Thoracic aorta (tissue), 2 donors: Measurements from ENCODE around the gene TRPM2. TPM values are rescaled to one million over a fixed set of nuclear protein-coding genes. Genes with fewer than 3 reads are reported as not detected.

Experiments
- ATAC-seq: fragments of 150-250 bp; one replicate; pipeline ENCODE4 v1.8.0; 2017; ENCODE audit warnings: low read depth; ENCODE audit not compliant: insufficient number of reproducible peaks, low FRiP score
- DNase-seq: peaks from one replicate; pipeline ENCODE4 v3.0.0-alpha.2; 2020; ENCODE audit warnings: low spot score
- H3K27ac ChIP-seq, 2 donors: fragments of 200-600 bp; sonication (generic); 1 replicate in 1 of 2; 2 replicates in 1 of 2; pipeline ENCODE4 v1.5.1; 2016; ENCODE audit warnings: mild to moderate bottlenecking in 2 of 2, moderate library complexity in 2 of 2
- H3K27me3 ChIP-seq: fragments of 200-600 bp; sonication (generic); replicated peaks from 2 replicates; pipeline ENCODE4 v1.6.0; 2016; ENCODE audit warnings: mild to moderate bottlenecking; ENCODE audit not compliant: insufficient read depth
- H3K36me3 ChIP-seq: fragments of 200-600 bp; sonication (generic); one replicate; pipeline ENCODE4 v1.5.1; 2016
- H3K4me1 ChIP-seq, 2 donors: fragments of 200-600 bp; sonication (generic); 1 replicate in 1 of 2; 2 replicates in 1 of 2; pipeline versions ENCODE4 v1.5.1 to v1.6.0; 2016; ENCODE audit warnings: low read depth in 2 of 2, mild to moderate bottlenecking in 1 of 2; ENCODE audit not compliant: control insufficient read depth in 1 of 2
- H3K4me3 ChIP-seq: fragments of 200-600 bp; sonication (generic); 2 replicates; pipeline ENCODE4 v1.5.1; 2016; ENCODE audit warnings: mild to moderate bottlenecking
- H3K9me3 ChIP-seq: fragments of 200-600 bp; sonication (generic); 2 replicates; pipeline ENCODE4 v1.5.1; 2016
- CTCF ChIP-seq: fragments of 200-600 bp; sonication (generic); IDR thresholded peaks from one replicate; pipeline ENCODE4 v1.5.1; 2019; ENCODE audit warnings: antibody characterized with exemption
- total RNA-seq, 2 donors: library from RNA; depleted of rRNA; stranded (reverse); fragments of >200 nt; gene quantifications; one replicate each; pipeline versions ENCODE4 v1.1.0 to v1.2.3, GENCODE V29; 2016

Gene TRPM2
- total RNA-seq, 2 donors from 2014 or later: 10.4 to 12.9 TPM

GRCh38 chr21:44487831-44488230 lies 134.4 kb downstream of the TRPM2 start:
- Histone ChIP-seq H3K4me3 (no peak overlapping the region), H3K36me3 (no peaks in the 10 kb centered on the region), H3K9me3 (peaks cover 8% of the 10 kb centered on the region), H3K27me3 (no peaks in the 10 kb centered on the region), H3K4me1 (no peaks in the 10 kb centered on the region), H3K27ac (no peak overlapping the region)
- TF ChIP-seq CTCF: no peak
- ATAC-seq (no peak), DNase-seq (no peak)

GRCh38 chr21:44489962-44490361 lies 136.5 kb downstream of the TRPM2 start:
- Histone ChIP-seq H3K27ac (no peak overlapping the region), H3K4me3 (no peak overlapping the region), H3K36me3 (no peaks in the 10 kb centered on the region), H3K9me3 (peaks cover 19% of the 10 kb centered on the region), H3K27me3 (no peaks in the 10 kb centered on the region), H3K4me1 (no peaks in the 10 kb centered on the region)
- TF ChIP-seq CTCF: no peak
- ATAC-seq (no peak), DNase-seq (no peak)

GRCh38 chr21:44490405-44490804 lies 137.0 kb downstream of the TRPM2 start:
- no peak for ATAC-seq
- TF ChIP-seq CTCF: no peak
- H3K4me1 ChIP-seq: no peaks in the 10 kb centered on the region

GRCh38 chr21:44490816-44491215 lies 137.4 kb downstream of the TRPM2 start:
- Histone ChIP-seq H3K36me3 (no peaks in the 10 kb centered on the region), H3K4me1 (no peaks in the 10 kb centered on the region), H3K27ac (no peak overlapping the region), H3K27me3 (no peaks in the 10 kb centered on the region), H3K4me3 (no peak overlapping the region), H3K9me3 (peaks cover 19% of the 10 kb centered on the region)
- no peak for TF ChIP-seq CTCF
- ATAC-seq (no peak), DNase-seq (no peak)

More at GRCh38 chr21:44490405-44490804, 137.0 kb downstream of the TRPM2 start:
- no peaks in the 10 kb centered on the region for H3K36me3 ChIP-seq
- no peak overlapping the region for H3K4me3 ChIP-seq
- no peak overlapping the region for H3K27ac ChIP-seq
- peaks cover 19% of the 10 kb centered on the region for H3K9me3 ChIP-seq
- no peak for DNase-seq
- no peaks in the 10 kb centered on the region for H3K27me3 ChIP-seq

Other genes with a start within 250 kb of the TRPM2 start
- 10 to 100 TPM; 10.9 to 13.0 TPM for gene PWP2, start 246.2 kb upstream of the TRPM2 start, total RNA-seq
- gene GATD3, start 219.9 kb upstream of the TRPM2 start, total RNA-seq: 10 to 100 TPM in 1 of 2 donors, 1 to 10 TPM in 1; 8.6 to 23.4 TPM
- gene ICOSLG, start 112.7 kb upstream of the TRPM2 start, total RNA-seq: 1 to 10 TPM; 2.3 to 4.1 TPM
- gene DNMT3L, start 91.7 kb upstream of the TRPM2 start, total RNA-seq: not detected
- not detected for gene AIRE, start 67.7 kb upstream of the TRPM2 start, total RNA-seq
- 100 to 1,000 TPM in 1 of 2 donors, 10 to 100 TPM in 1; 91.0 to 119 TPM for gene PFKL, start 53.6 kb upstream of the TRPM2 start, total RNA-seq
- gene CFAP410, start 14.2 kb upstream of the TRPM2 start, total RNA-seq: 10 to 100 TPM; 48.8 to 51.3 TPM
- 1 to 10 TPM; 6.5 to 8.3 TPM for gene LRRC3, start 101.9 kb downstream of the TRPM2 start, total RNA-seq
- gene KRTAP10-1, start 186.6 kb downstream of the TRPM2 start, total RNA-seq: not detected
- gene KRTAP10-2, start 197.9 kb downstream of the TRPM2 start, total RNA-seq: not detected
- not detected for gene KRTAP10-3, start 205.2 kb downstream of the TRPM2 start, total RNA-seq
- not detected for gene KRTAP10-4, start 220.1 kb downstream of the TRPM2 start, total RNA-seq
- gene KRTAP10-5, start 227.0 kb downstream of the TRPM2 start, total RNA-seq: not detected
- gene KRTAP10-6, start 238.9 kb downstream of the TRPM2 start, total RNA-seq: not detected
- not detected for gene KRTAP10-7, start 247.0 kb downstream of the TRPM2 start, total RNA-seq